ENCODE measurements around the gene PDPR.
A peak's percentile ranks its signal among the peaks of the same experiment; 100 is the strongest.
"Not testable (repeated sequence)": the region's sequence is repeated elsewhere in the genome, so short reads cannot be mapped to it uniquely, and the experiment has no call there.

Gene PDPR

DNA sequence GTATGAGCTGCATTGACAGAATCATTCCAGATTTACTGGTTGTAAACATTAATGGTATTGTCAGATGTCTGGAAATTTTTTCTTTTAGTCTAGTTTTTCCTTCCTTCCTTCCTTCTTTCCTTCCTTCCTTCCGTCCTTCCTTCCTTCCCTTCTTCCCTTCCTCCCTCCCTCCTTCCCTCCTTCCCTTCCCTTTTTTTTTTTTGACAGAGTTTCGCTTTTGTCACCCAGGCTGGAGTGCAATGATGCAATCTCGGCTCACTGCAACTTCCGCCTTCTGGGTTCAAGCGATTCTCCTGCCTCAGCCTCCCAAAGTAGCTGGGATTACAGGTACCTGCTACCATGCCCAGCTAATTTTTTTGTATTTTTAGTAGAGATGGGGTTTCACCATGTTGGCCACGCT lies 24.8 kb upstream of the PDPR start:
- TF ChIP-seq SPI1 (IDR thresholded peaks at IDR 0.05; ENCODE audit: borderline replicate concordance, low read depth) = peak; percentile 43; the same call in 1 of the 2 replicates
- DNase-seq (ENCODE audit: low read depth in 1 of 2, low spot score in 1 of 2); H3K4me3 ChIP-seq (replicated peaks; ENCODE audit: insufficient read depth, low read length); H3K27ac ChIP-seq (replicated peaks); H3K27me3 ChIP-seq (ENCODE audit: insufficient read depth, poor library complexity, severe bottlenecking): not testable (repeated sequence)

DNA sequence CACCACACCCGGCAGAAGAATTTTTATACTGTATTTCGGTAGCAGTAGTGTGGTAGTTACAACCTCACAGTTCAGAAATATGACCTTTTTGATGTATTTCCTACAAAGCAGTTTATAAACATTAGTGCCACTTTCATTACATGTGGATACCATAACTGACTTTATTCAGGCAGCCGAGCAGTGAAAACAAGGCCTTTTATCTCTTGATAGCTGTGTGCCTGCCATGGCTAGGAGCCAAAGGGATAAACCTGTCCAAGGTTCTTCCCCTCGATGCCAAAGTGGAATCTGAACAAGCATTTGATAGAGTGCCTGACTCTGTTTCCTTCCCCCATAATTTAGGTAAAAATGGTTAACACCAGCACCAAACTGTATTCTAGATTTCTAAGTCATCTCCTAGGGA lies 23.0 kb upstream of the PDPR start:
- DNase-seq (ENCODE audit: low read depth in 1 of 2, low spot score in 1 of 2) = not testable (repeated sequence)

DNA sequence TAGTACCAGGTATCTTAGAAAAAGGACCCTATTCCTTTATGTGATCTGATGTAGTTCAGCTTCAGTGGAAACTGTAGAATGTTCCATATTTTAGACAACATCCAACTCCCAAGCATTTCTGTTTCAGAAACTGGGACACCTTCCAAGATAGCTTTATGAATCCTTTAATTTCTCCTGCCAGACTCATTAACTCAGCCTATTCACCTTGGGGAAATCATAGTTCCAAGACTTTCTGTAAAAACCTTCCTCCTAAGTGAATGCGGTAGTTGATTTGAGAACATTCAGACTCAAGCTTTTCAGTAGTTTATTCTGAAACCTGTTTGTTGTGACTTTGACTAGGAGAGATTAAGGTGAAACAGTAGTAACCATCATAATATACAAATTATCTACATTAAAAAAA lies 20.0 kb upstream of the PDPR start:
- not testable (repeated sequence) for H3K27me3 ChIP-seq (ENCODE audit: insufficient read depth, poor library complexity, severe bottlenecking); H3K27ac ChIP-seq (replicated peaks); DNase-seq (ENCODE audit: low read depth in 1 of 2, low spot score in 1 of 2); H3K4me3 ChIP-seq (replicated peaks; ENCODE audit: insufficient read depth, low read length)

More for the DNA sequence above, 23.0 kb upstream of the PDPR start:
- H3K4me3 ChIP-seq (replicated peaks; ENCODE audit: insufficient read depth, low read length); H3K27ac ChIP-seq (replicated peaks); H3K27me3 ChIP-seq (ENCODE audit: insufficient read depth, poor library complexity, severe bottlenecking): not testable (repeated sequence)

DNA sequence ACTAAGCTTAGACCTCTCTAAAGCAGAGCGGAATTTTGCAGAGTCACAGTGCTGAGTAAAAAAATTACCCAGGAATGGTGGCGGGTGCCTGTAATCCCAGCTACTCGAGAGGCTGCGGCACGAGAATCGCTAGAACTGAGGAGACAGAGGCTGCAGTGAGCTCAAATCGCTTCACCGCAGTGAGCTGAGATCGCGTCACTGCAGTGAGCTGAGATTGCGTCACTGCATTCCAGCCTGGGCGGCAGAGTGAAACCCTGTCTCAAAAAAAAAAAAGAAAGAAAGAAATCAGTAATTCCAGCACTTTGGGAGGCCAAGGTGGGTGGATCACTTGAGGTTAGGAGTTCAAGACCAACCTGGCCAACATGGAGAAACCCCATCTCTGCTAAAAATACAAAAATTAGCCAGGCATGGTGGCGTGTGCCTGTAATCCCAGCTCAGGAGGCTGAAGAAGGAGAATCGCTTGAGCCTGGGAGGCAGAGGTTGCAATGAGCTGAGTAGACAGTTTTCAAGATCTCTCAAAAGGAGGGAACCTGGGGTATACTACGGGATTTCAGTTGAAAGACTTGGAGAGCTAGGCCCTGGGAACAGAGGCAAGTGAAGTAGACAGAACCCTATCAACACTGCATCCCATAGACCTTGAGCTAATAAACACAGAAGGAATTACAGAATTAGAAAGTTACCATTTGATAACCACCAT lies 4.4 kb upstream of the PDPR start:
- H3K27ac ChIP-seq (replicated peaks); DNase-seq (ENCODE audit: low read depth in 1 of 2, low spot score in 1 of 2); H3K27me3 ChIP-seq (ENCODE audit: insufficient read depth, poor library complexity, severe bottlenecking); H3K4me3 ChIP-seq (replicated peaks; ENCODE audit: insufficient read depth, low read length): not testable (repeated sequence)

DNA sequence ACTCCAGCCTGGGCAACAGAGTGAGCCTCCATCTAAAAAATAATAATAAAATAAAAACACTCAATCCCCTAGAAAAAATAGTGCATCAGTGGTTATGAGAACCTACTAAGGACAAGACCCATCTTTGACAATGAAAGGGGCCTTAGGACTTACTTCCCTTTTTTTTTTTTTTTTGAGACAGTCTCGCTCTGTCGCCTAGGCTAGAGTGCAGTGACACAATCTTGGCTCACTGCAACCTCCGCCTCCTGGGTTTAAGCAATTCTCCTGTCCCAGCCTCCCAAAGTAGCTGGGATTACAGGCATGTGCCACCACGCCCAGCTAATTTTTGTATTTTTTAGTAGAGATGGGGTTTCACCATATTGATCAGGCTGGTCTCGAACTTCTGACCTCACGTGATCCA lies 2.0 kb upstream of the PDPR start:
- H3K27ac ChIP-seq (replicated peaks); H3K27me3 ChIP-seq (ENCODE audit: insufficient read depth, poor library complexity, severe bottlenecking); H3K4me3 ChIP-seq (replicated peaks; ENCODE audit: insufficient read depth, low read length): not testable (repeated sequence)
- DNase-seq (ENCODE audit: low read depth in 1 of 2, low spot score in 1 of 2) = peak in 1 of 2 experiments; percentile 47

DNA sequence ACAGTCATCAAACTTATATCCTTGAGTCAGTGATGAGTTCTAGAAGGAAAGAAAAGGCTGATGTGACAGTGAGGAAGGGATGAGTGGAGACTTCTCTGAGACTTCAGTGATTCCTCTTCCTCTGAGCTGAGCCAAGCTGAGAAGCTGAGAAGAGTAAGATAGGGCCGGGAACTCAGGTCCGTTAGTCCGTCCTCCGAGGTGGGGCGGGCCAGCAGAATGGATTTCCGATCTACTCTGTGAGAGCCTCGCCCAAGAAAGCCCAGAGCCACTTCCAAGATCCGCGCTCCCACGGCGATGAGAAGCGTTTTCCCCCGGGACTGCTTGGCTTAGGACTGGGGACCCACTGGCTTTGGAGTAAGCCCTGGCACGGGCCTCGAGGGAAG lies 542 bp upstream of the PDPR start:
- peak overlapping the region; percentile 75 for H3K4me3 ChIP-seq (replicated peaks; ENCODE audit: insufficient read depth, low read length)
- not testable (repeated sequence) for H3K27me3 ChIP-seq (ENCODE audit: insufficient read depth, poor library complexity, severe bottlenecking); DNase-seq (ENCODE audit: low read depth in 1 of 2, low spot score in 1 of 2); H3K27ac ChIP-seq (replicated peaks)

DNA sequence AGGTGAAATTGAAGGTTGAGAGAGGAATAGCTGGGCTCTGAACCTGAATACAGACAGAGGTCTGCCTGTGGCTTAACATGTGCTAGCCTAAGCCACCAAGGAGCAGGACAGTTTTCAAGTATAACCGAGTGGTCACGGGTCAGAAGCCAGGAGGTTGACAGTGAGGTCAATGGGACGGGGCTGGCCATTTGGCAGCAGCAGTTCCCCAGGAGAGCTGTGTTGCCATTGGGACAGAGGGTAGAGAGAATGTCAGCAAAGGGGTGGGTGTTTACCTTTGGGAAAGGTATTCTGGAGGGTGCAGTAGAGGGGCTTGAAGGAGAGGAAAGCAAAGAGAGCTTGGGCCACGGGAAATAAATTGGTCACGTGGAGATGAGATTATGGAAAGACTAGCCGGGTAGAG lies 4.2 kb downstream of the PDPR start:
- H3K4me3 ChIP-seq (replicated peaks; ENCODE audit: insufficient read depth, low read length); DNase-seq (ENCODE audit: low read depth in 1 of 2, low spot score in 1 of 2); H3K27ac ChIP-seq (replicated peaks); H3K27me3 ChIP-seq (ENCODE audit: insufficient read depth, poor library complexity, severe bottlenecking): not testable (repeated sequence)

DNA sequence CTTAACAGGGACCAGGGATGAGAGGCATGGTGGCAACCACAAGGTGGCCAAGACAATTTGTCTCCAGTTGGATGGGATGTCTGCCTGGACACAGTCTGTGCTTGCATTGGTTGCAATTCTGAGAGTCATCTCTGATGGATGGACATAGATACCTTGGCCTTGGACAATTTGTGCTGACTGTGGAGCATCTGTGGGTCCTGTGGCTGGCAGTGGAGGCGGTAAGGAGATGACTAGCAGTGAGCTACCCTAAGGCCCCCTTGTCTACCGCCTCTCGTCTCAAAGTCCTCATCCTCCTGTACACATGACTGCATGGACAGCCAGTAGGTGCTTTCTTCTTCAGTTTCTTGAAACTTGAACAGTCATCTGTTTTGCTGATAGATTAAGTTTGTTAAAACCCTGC lies 4.6 kb downstream of the PDPR start:
- not testable (repeated sequence) for H3K4me3 ChIP-seq (replicated peaks; ENCODE audit: insufficient read depth, low read length); H3K27me3 ChIP-seq (ENCODE audit: insufficient read depth, poor library complexity, severe bottlenecking); DNase-seq (ENCODE audit: low read depth in 1 of 2, low spot score in 1 of 2); H3K27ac ChIP-seq (replicated peaks)

DNA sequence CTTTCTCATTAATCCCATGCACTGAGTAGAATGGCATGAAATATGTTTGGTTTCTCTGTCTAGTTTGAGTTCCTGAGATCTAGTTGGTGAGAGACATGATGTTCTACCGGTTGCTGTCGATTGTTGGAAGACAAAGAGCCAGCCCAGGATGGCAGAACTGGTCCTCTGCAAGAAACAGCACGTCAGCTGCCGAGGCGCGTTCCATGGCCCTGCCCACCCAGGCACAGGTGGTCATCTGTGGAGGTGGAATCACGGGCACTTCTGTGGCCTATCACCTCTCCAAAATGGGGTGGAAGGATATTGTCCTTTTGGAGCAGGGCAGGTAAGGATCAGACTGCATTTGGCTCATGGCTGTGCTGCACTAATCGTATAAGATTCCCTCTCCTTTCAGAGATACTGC lies 6.3 kb downstream of the PDPR start:
- not testable (repeated sequence) for H3K27me3 ChIP-seq (ENCODE audit: insufficient read depth, poor library complexity, severe bottlenecking); H3K27ac ChIP-seq (replicated peaks); DNase-seq (ENCODE audit: low read depth in 1 of 2, low spot score in 1 of 2); H3K4me3 ChIP-seq (replicated peaks; ENCODE audit: insufficient read depth, low read length)

DNA sequence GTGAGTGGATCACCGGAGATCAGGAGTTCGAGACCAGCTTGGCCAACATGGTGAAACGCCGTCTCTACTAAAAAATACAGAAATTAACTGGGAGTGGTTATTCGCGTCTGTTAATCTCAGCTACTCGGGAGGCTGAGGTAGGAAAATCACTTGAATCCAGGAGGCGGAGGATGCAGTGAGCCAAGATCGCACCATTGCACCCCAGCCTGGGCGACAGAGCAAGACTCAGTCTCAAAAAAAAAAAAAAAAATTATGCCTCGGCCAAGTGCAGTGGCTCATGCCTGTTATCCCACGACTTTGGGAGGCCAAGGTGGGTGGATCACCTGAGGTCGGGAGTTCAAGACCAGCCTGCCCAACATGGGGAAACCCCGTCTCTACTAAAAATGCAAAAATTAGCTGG lies 9.7 kb downstream of the PDPR start:
- not testable (repeated sequence) for H3K4me3 ChIP-seq (replicated peaks; ENCODE audit: insufficient read depth, low read length); DNase-seq (ENCODE audit: low read depth in 1 of 2, low spot score in 1 of 2); H3K27ac ChIP-seq (replicated peaks); H3K27me3 ChIP-seq (ENCODE audit: insufficient read depth, poor library complexity, severe bottlenecking)

DNA sequence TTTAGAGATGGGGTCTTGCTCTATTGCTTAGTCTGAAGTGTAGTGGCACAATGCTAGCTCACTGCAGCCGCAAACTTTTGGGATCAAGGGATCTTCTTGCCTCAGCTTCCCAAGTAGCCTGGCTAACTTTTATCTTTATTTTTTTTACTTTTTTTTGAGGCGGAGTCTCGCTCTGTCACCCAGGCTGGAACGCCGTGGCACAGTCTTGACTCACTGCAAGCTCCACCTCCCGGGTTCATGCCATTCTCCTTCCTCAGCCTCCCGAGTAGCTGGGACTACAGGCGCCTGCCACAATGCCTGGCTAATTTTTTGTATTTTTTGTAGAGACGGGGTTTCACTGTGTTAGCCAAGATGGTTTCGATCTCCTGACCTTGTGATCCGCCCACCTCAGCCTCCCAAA lies 12.1 kb downstream of the PDPR start:
- H3K27ac ChIP-seq (replicated peaks); H3K4me3 ChIP-seq (replicated peaks; ENCODE audit: insufficient read depth, low read length); H3K27me3 ChIP-seq (ENCODE audit: insufficient read depth, poor library complexity, severe bottlenecking); DNase-seq (ENCODE audit: low read depth in 1 of 2, low spot score in 1 of 2): not testable (repeated sequence)

DNA sequence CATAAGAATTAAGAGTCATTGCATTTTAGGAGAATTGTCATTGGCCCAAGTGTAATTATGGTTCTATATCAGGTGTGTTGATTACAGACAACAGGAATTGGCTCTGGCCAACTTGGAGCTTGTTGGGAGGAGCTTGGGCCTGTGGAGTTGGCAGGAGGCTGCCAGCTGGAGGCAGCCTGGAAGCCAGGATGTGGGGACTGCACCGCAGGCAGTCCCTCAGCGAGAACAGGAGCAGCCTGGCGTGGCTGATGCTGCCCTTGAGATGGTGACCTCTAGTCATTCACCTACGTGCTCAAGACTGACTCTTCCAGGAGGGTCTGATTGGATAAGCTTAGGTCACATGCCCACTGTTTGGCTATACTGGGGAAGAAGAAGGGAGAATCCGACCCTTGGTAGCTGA lies 13.6 kb downstream of the PDPR start:
- not testable (repeated sequence) for H3K27ac ChIP-seq (replicated peaks); DNase-seq (ENCODE audit: low read depth in 1 of 2, low spot score in 1 of 2); H3K27me3 ChIP-seq (ENCODE audit: insufficient read depth, poor library complexity, severe bottlenecking); H3K4me3 ChIP-seq (replicated peaks; ENCODE audit: insufficient read depth, low read length)

DNA sequence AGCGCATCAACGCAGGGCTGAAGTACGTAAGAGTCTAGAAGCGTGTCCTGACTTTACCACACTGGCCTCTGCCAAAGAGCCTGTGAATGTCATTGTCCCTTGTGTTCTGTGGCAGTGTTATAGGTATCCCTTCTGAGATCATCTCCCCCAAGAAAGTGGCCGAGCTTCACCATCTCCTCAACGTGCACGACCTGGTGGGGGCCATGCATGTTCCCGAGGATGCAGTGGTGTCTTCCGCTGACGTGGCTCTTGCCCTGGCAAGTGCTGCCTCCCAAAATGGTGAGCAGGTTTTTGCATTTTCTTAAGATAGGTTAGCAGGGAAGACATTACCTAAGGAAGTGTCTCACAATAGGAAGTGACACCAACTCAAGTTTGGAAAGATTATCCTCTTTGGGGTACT lies 14.7 kb downstream of the PDPR start:
- H3K27ac ChIP-seq (replicated peaks); H3K4me3 ChIP-seq (replicated peaks; ENCODE audit: insufficient read depth, low read length); H3K27me3 ChIP-seq (ENCODE audit: insufficient read depth, poor library complexity, severe bottlenecking); DNase-seq (ENCODE audit: low read depth in 1 of 2, low spot score in 1 of 2): not testable (repeated sequence)

DNA sequence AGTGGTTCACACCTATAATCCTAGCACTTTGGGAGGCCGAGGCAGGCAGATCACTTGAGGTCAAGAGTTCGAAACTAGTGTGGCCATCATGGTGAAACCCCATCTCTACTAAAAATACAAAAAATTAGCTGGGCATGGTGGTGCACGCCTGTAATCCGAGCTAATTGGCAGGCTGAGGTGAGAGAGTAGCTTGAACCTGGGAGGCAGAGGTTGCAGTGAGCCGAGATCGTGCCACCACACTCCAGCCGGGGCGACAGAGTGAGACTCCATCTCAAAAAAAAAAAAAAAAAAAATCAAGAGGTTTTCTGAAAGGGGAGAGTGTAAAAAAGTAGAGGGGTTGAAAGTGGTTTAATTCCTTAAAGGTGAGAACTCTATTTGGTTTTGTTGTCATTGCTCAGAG lies 21.7 kb downstream of the PDPR start:
- H3K27ac ChIP-seq (replicated peaks); H3K27me3 ChIP-seq (ENCODE audit: insufficient read depth, poor library complexity, severe bottlenecking); DNase-seq (ENCODE audit: low read depth in 1 of 2, low spot score in 1 of 2); H3K4me3 ChIP-seq (replicated peaks; ENCODE audit: insufficient read depth, low read length): not testable (repeated sequence)

DNA sequence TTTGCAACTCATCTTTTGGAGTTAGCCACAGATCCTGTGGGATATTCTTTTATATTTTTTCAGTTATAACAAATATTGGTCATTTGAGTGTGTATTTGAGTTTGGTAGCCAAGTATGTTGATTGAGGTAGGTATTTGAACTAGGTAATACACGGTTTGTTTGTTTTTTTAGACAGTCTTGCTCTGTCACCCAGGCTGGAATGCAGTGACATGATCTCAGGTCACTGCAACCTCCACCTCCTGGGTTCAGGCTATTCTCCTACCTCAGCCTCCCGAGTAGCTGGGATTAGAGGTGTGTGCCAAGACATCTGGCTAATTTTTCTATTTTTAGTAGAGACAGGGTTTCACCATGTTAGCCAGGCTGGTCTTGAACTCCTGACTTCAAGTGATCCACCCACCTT lies 22.5 kb downstream of the PDPR start:
- not testable (repeated sequence) for H3K4me3 ChIP-seq (replicated peaks; ENCODE audit: insufficient read depth, low read length); H3K27ac ChIP-seq (replicated peaks); DNase-seq (ENCODE audit: low read depth in 1 of 2, low spot score in 1 of 2); H3K27me3 ChIP-seq (ENCODE audit: insufficient read depth, poor library complexity, severe bottlenecking)

DNA sequence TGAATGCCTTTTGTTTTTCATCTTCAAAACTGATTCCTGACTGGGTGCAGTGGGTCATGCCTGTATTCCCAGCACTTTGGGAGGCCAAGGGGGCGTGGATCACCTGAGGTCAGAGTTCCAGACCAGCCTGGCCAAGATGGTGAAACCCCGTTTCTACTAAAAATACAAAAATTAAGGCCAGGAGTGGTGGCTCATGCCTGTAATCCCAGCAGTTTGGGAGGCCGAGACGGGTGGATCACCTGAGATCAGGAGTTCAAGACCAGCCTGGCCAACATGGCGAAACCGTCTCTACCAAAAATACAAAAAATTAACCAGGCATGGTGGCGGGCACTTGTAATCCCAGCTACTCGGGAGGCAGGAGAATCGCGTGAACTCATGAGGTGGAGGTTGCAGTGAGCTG lies 28.6 kb downstream of the PDPR start:
- not testable (repeated sequence) for H3K27ac ChIP-seq (replicated peaks); H3K27me3 ChIP-seq (ENCODE audit: insufficient read depth, poor library complexity, severe bottlenecking); H3K4me3 ChIP-seq (replicated peaks; ENCODE audit: insufficient read depth, low read length); DNase-seq (ENCODE audit: low read depth in 1 of 2, low spot score in 1 of 2)

Measured in HL-60 (cell line).